KMS-11 (cell line): Measurements from ENCODE around the gene UBE2G1.

Experiments used
- H2AFZ ChIP-seq: fragments of 200-600 bp; sonication (generic); 2 replicates; pipeline ENCODE4 v1.6.1; 2016; ENCODE audit warnings: antibody characterized with exemption, mixed run types, low read depth
- H3K27ac ChIP-seq: fragments of 200-600 bp; sonication (generic); 2 replicates; pipeline ENCODE4 v1.6.1; 2016; ENCODE audit warnings: mild to moderate bottlenecking, mixed run types
- H3K27me3 ChIP-seq: fragments of 200-600 bp; sonication (generic); 2 replicates; pipeline ENCODE4 v1.6.1; 2017; ENCODE audit warnings: mild to moderate bottlenecking, low read depth, mixed run types, moderate library complexity; ENCODE audit not compliant: insufficient read depth
- H3K36me3 ChIP-seq: fragments of 200-600 bp; sonication (generic); 2 replicates; pipeline ENCODE4 v1.6.1; 2017; ENCODE audit warnings: mild to moderate bottlenecking, mixed run types; ENCODE audit not compliant: insufficient read depth
- H3K4me1 ChIP-seq: fragments of 200-600 bp; sonication (generic); 2 replicates; pipeline ENCODE4 v1.6.1; 2016; ENCODE audit warnings: mild to moderate bottlenecking, low read depth, mixed run types; ENCODE audit not compliant: poor library complexity, severe bottlenecking
- H3K4me2 ChIP-seq: fragments of 200-600 bp; sonication (generic); 2 replicates; pipeline ENCODE4 v1.7.0; 2016; ENCODE audit warnings: mild to moderate bottlenecking, mixed run types
- H3K4me3 ChIP-seq: fragments of 200-600 bp; sonication (generic); IDR thresholded peaks from 2 replicates; pipeline ENCODE4 v1.6.1; 2017; ENCODE audit warnings: low read depth, low read length, mixed read lengths; ENCODE audit not compliant: insufficient read depth
- H3K79me2 ChIP-seq: fragments of 200-600 bp; sonication (generic); 2 replicates; pipeline ENCODE4 v1.6.1; 2016; ENCODE audit warnings: low read depth, mixed run types; ENCODE audit not compliant: insufficient read depth
- H3K9ac ChIP-seq: fragments of 200-600 bp; sonication (generic); 2 replicates; pipeline ENCODE4 v1.6.1; 2016; ENCODE audit warnings: mild to moderate bottlenecking, mixed run types
- H4K20me1 ChIP-seq: fragments of 200-600 bp; sonication (generic); 2 replicates; pipeline ENCODE4 v1.6.1; 2016; ENCODE audit warnings: mild to moderate bottlenecking, mixed run types; ENCODE audit not compliant: insufficient read depth
- TF ChIP-seq, protein P1 (sequence below): fragments of 200-600 bp; sonication (generic); conservative IDR thresholded peaks from 2 replicates; pipeline ENCODE4 v1.6.1; 2017; ENCODE audit warnings: low read depth, mild to moderate bottlenecking, antibody characterized with exemption, low read length, moderate library complexity, mixed read lengths

The UBE2G1 gene

GRCh38 chr17:4305224-4305623 lies 61.3 kb downstream of the UBE2G1 start:
- Histone ChIP-seq H4K20me1 (peaks cover 22% of the 10 kb centered on the region), H3K9ac (no peak overlapping the region), H2AFZ (no peak overlapping the region), H3K79me2 (peaks cover 42% of the 10 kb centered on the region), H3K4me3 (no peak overlapping the region), H3K4me1 (peaks cover 23% of the 10 kb centered on the region), H3K4me2 (no peak overlapping the region), H3K27me3 (no peaks in the 10 kb centered on the region), H3K36me3 (no peaks in the 10 kb centered on the region), H3K27ac (no peak overlapping the region)
- TF ChIP-seq, protein P1, sequence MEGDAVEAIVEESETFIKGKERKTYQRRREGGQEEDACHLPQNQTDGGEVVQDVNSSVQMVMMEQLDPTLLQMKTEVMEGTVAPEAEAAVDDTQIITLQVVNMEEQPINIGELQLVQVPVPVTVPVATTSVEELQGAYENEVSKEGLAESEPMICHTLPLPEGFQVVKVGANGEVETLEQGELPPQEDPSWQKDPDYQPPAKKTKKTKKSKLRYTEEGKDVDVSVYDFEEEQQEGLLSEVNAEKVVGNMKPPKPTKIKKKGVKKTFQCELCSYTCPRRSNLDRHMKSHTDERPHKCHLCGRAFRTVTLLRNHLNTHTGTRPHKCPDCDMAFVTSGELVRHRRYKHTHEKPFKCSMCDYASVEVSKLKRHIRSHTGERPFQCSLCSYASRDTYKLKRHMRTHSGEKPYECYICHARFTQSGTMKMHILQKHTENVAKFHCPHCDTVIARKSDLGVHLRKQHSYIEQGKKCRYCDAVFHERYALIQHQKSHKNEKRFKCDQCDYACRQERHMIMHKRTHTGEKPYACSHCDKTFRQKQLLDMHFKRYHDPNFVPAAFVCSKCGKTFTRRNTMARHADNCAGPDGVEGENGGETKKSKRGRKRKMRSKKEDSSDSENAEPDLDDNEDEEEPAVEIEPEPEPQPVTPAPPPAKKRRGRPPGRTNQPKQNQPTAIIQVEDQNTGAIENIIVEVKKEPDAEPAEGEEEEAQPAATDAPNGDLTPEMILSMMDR, result no peak

GRCh38 chr17:4304417-4305027 lies 62.0 kb downstream of the UBE2G1 start:
- H3K27me3 ChIP-seq, result no peaks in the 10 kb centered on the region
- H2AFZ ChIP-seq, result no peak overlapping the region
- H3K4me1 ChIP-seq, result peaks cover 16% of the 10 kb centered on the region
- H3K9ac ChIP-seq, result no peak overlapping the region
- no peak overlapping the region for H3K4me3 ChIP-seq
- TF ChIP-seq, protein P1, result peak; percentile 55
- no peaks in the 10 kb centered on the region for H3K36me3 ChIP-seq
- peaks cover 38% of the 10 kb centered on the region for H3K79me2 ChIP-seq
- H4K20me1 ChIP-seq, result peaks cover 16% of the 10 kb centered on the region
- no peak overlapping the region for H3K4me2 ChIP-seq
- H3K27ac ChIP-seq, result no peak overlapping the region

GRCh38 chr17:4301066-4301465 lies 65.4 kb downstream of the UBE2G1 start:
- Histone ChIP-seq H4K20me1 (0 out of 2 replicates have a peak, but pooled peaks cover 6% of the 10 kb centered on the region), H2AFZ (no peak overlapping the region), H3K27me3 (no peaks in the 10 kb centered on the region), H3K4me3 (no peak overlapping the region), H3K79me2 (peaks cover 29% of the 10 kb centered on the region; the same call in 1 of the 2 replicates), H3K9ac (no peak overlapping the region), H3K27ac (no peak overlapping the region), H3K36me3 (no peaks in the 10 kb centered on the region), H3K4me2 (no peak overlapping the region), H3K4me1 (no peaks in the 10 kb centered on the region)
- TF ChIP-seq, protein P1, result no peak

- no peak overlapping the region for H3K4me2 ChIP-seq
- no peak overlapping the region for H3K27ac ChIP-seq
- H3K4me3 ChIP-seq, result no peak overlapping the region
- TF ChIP-seq, protein P1, result no peak
- no peak overlapping the region for H3K9ac ChIP-seq
- no peaks in the 10 kb centered on the region for H3K4me1 ChIP-seq
- H4K20me1 ChIP-seq, result 0 out of 2 replicates have a peak, but pooled peaks cover 4% of the 10 kb centered on the region
- no peak overlapping the region for H2AFZ ChIP-seq
- H3K36me3 ChIP-seq, result no peaks in the 10 kb centered on the region
- no peaks in the 10 kb centered on the region for H3K27me3 ChIP-seq
- peaks cover 41% of the 10 kb centered on the region; the same call in 1 of the 2 replicates for H3K79me2 ChIP-seq
Observed at GRCh38 chr17:4297351-4297750, 69.1 kb downstream of the UBE2G1 start.
